CD14-positive monocyte (primary cell): ENCODE data around the gene CEP128. TPM values are rescaled to one million over a fixed set of nuclear protein-coding genes. Genes with fewer than 3 reads are reported as not detected.

Source experiments
- DNase-seq, 3 donors: peaks; one replicate each; pipeline ENCODE4 v3.0.0-alpha.2; 2011 to 2022
- H2AFZ ChIP-seq: 2 replicates; pipeline ENCODE4 v1.6.0; 2012; ENCODE audit warnings: mild to moderate bottlenecking, low read depth, low read length, inconsistent platforms; ENCODE audit not compliant: insufficient read depth, poor library complexity, severe bottlenecking
- H3K27ac ChIP-seq, 2 donors: 1 replicate in 1 of 2; 2 replicates in 1 of 2; pipeline ENCODE4 v1.5.1; 2012 to 2013; ENCODE audit warnings: low read length in 2 of 2, control low read depth in 1 of 2, inconsistent platforms in 1 of 2, low read depth in 1 of 2, mild to moderate bottlenecking in 1 of 2
- H3K27me3 ChIP-seq, 2 donors: one replicate each; pipeline versions ENCODE4 v1.6.0 to v1.6.1; 2011 to 2013; ENCODE audit warnings: low read length in 2 of 2; ENCODE audit not compliant: control insufficient read depth in 2 of 2, insufficient read depth in 2 of 2
- H3K36me3 ChIP-seq, 2 donors: replicated peaks in 1 of 2; 1 replicate in 1 of 2; 2 replicates in 1 of 2; pipeline versions ENCODE4 v1.5.1 to v1.6.1; 2012 to 2013; ENCODE audit warnings: low read length in 2 of 2, control low read depth in 1 of 2, inconsistent platforms in 1 of 2, mild to moderate bottlenecking in 1 of 2; ENCODE audit not compliant: insufficient read depth in 2 of 2, control insufficient read depth in 1 of 2
- H3K4me1 ChIP-seq, 2 donors: 1 replicate in 1 of 2; 2 replicates in 1 of 2; pipeline versions ENCODE4 v1.5.1 to v1.6.1; 2012 to 2013; ENCODE audit warnings: low read length in 2 of 2, control low read depth in 1 of 2, inconsistent platforms in 1 of 2, mild to moderate bottlenecking in 1 of 2, moderate library complexity in 1 of 2; ENCODE audit not compliant: insufficient read depth in 2 of 2, control insufficient read depth in 1 of 2
- H3K4me2 ChIP-seq: replicated peaks from 2 replicates; pipeline ENCODE3; 2012; ENCODE audit warnings: low read length, moderate library complexity, mild to moderate bottlenecking; ENCODE audit not compliant: poor library complexity, severe bottlenecking; ENCODE audit errors: extremely low read depth
- H3K4me3 ChIP-seq, 3 experiments: fragments of 200-600 bp in 1 of 3; sonication (generic) in 1 of 3; replicated peaks in 1 of 3; 1 replicate in 2 of 3; 2 replicates in 1 of 3; pipeline ENCODE4 v1.5.1; 2011 to 2013; ENCODE audit warnings: low read length in 3 of 3, mild to moderate bottlenecking in 3 of 3, control low read depth in 2 of 3, low read depth in 2 of 3, inconsistent platforms in 1 of 3, moderate library complexity in 1 of 3
- H3K79me2 ChIP-seq: 2 replicates; pipeline ENCODE4 v1.6.0; 2012; ENCODE audit warnings: mild to moderate bottlenecking, control low read depth, inconsistent platforms, low read length, moderate library complexity; ENCODE audit not compliant: insufficient read depth
- H3K9ac ChIP-seq: 2 replicates; pipeline ENCODE4 v1.6.0; 2017; ENCODE audit warnings: low read length, mild to moderate bottlenecking; ENCODE audit not compliant: insufficient read depth, poor library complexity, severe bottlenecking
- H3K9me3 ChIP-seq, 2 donors: replicated peaks in 1 of 2; 1 replicate in 1 of 2; 2 replicates in 1 of 2; pipeline versions ENCODE4 v1.5.1 to v1.6.1; 2012 to 2013; ENCODE audit warnings: low read length in 2 of 2, control low read depth in 1 of 2; ENCODE audit not compliant: control insufficient read depth in 1 of 2, insufficient read depth in 1 of 2
- H4K20me1 ChIP-seq: 2 replicates; pipeline ENCODE4 v1.6.0; 2012; ENCODE audit warnings: mild to moderate bottlenecking, low read length, control low read depth, moderate library complexity; ENCODE audit not compliant: insufficient read depth
- H3K27ac Mint-ChIP-seq, 7 donors: one replicate each; pipeline ENCODE4 v1.8.0; 2020; ENCODE audit warnings: mild to moderate bottlenecking in 7 of 7, mixed read lengths in 7 of 7, moderate library complexity in 6 of 7, inconsistent platforms in 2 of 7
- H3K27me3 Mint-ChIP-seq, 3 donors: one replicate each; pipeline ENCODE4 v1.8.0; 2021 to 2022; ENCODE audit warnings: low read depth in 3 of 3, mild to moderate bottlenecking in 3 of 3, mixed read lengths in 3 of 3, moderate library complexity in 3 of 3, inconsistent platforms in 1 of 3
- H3K36me3 Mint-ChIP-seq, 2 donors: one replicate each; pipeline ENCODE4 v1.8.0; 2020; ENCODE audit warnings: mixed read lengths in 2 of 2, inconsistent platforms in 1 of 2, mild to moderate bottlenecking in 1 of 2
- H3K4me1 Mint-ChIP-seq: one replicate; pipeline ENCODE4 v1.8.0; 2020; ENCODE audit warnings: mild to moderate bottlenecking, mixed read lengths
- H3K4me3 Mint-ChIP-seq, 2 donors: one replicate each; pipeline ENCODE4 v1.8.0; 2020; ENCODE audit warnings: mild to moderate bottlenecking in 2 of 2, mixed read lengths in 2 of 2, moderate library complexity in 1 of 2
- H3K9me3 Mint-ChIP-seq, 7 donors: one replicate each; pipeline ENCODE4 v1.8.0; 2020 to 2022; ENCODE audit warnings: mixed read lengths in 7 of 7, mild to moderate bottlenecking in 6 of 7, moderate library complexity in 6 of 7, inconsistent platforms in 2 of 7
- CTCF ChIP-seq: fragments of 200-600 bp; IDR thresholded peaks from one replicate; pipeline ENCODE4 v1.8.0; 2022; ENCODE audit warnings: antibody characterized with exemption, mild to moderate bottlenecking
- WGBS: methylation state at CpG from one replicate; pipeline ENCODE4 v1.1.5; 2013; ENCODE audit warnings: missing lambda C conversion rate; ENCODE audit not compliant: insufficient coverage; 5-methylcytosine and 5-hydroxymethylcytosine counted together
- intact Hi-C, 2 donors: fragments of 100-400 bp; cut with micrococcal nuclease; formaldehyde crosslinking; loops; one replicate each; pipeline versions ENCODE4 v1.15.0 to v1.15.1; 2023
- polyA plus RNA-seq, 3 donors: library from polyadenylated mRNA; depleted of rRNA in 1 of 3; unstranded in 2 of 3; stranded (reverse) in 1 of 3; fragments of 300-500 nt in 2 of 3; fragments of >200 nt in 1 of 3; fragmentation: Illumina TruSeq in 2 of 3; gene quantifications; 1 replicate in 2 of 3; 2 replicates in 1 of 3; pipeline ENCODE4 v1.2.3, GENCODE V29; 2012 to 2021

Gene CEP128
- polyA plus RNA-seq, 3 donors, result 0.41 to 0.88 (median 0.62) TPM

DNA sequence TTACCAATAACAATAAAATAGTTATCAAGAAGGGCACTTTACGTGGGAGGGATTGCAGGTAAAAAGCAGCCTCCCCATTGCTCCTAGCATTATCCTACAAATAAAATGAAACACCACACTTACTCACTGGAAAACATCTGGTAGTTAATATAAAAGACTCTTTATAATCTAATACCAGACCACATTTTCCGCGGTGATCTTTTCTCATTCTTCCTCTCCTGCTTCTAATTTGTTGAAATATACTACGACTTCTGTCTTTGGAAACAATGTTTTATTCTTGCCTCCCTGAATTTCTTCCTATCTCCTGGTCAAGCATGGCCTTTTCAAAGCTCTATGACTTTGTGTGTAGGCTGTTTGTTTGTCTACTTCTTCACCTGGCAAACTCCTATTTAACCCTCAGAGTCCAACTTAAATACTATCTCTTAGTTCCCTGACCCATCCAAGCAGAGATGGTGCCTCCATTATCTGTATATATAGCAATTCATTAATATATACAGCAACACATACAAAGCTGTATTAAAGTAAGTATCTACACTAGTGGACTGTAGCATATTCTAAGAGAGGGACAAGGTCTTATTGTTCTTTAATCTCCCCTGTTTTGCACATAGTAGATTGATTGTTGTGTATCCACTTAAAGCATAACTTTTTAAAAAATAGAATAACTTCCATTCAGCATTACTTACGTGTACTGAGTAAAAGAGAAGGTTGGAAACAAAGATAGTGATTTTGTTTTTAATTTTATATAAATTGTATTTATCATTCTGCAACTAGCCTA lies 228.3 kb downstream of the CEP128 start:
- Mint-ChIP-seq H3K9me3 (peaks cover 0 to 1% (median 0%) of the 10 kb centered on the region in 7 donors), H3K4me1 (no peaks in the 10 kb centered on the region)
- intact Hi-C loops, result no loop called here

More for the DNA sequence above, 228.3 kb downstream of the CEP128 start:
- Histone ChIP-seq H4K20me1 (no peaks in the 10 kb centered on the region), H3K36me3 (no peaks in the 10 kb centered on the region), H3K27me3 (no peaks in the 10 kb centered on the region), H2AFZ (no peak overlapping the region), H3K9ac (no peak overlapping the region), H3K79me2 (no peaks in the 10 kb centered on the region), H3K9me3 (no peaks in the 10 kb centered on the region), H3K4me1 (no peaks in the 10 kb centered on the region), H3K4me2 (no peak overlapping the region), H3K4me3 (no peak overlapping the region), H3K27ac (no peak overlapping the region)
- Mint-ChIP-seq H3K27me3 (peaks cover 0 to 1% (median 0%) of the 10 kb centered on the region in 3 donors), H3K36me3 (peaks cover 0 to 3% of the 10 kb centered on the region in 2 donors), H3K27ac (no peak overlapping the region), H3K4me3 (no peak overlapping the region)
- WGBS, result no CpG with 5 or more reads among the region's 5 CpGs
- no peak for TF ChIP-seq CTCF
- no peak for DNase-seq
